ENCODE measurements around the gene TLR6. TPM values are rescaled to one million over a fixed set of nuclear protein-coding genes. Genes with fewer than 3 reads are reported as not detected.

TLR6 gene
- total RNA-seq, 2 experiments from 2014 or later: 1.6 to 2.0 TPM

DNA sequence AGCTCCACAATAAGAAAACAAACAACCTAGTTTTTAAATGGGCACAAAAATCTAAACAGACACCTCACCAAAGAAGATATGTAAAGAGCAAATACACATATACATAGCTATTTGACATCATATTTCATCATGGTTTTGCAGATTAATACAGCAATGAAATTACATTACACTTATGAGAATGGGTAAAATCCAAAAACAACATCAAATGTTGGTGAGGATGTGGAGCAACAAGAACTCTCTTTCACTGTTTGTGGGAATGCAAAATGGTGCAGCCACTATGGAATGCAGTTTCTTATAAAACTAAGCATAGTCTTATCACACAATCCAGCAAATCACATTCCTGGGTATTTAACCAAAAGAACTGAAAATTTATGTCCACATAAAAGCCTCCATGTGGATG lies 25.0 kb downstream of the TLR6 start:
- intact Hi-C loops (cut with micrococcal nuclease): no loop called here
- DNase-seq: no peak
- H3K4me1 Mint-ChIP-seq (ENCODE audit: low read depth): no peaks in the 10 kb centered on the region
- H3K27me3 Mint-ChIP-seq: no peaks in the 10 kb centered on the region
- ChIA-PET CTCF (interaction anchor here (0.9 to 1.9 kb wide), 5 partner anchors 11 to 33 kb away, joined by 3 to 8 read pairs (median 3); partner anchors contain the start of gene TLR1), POLR2A (no interaction called here)
- no peak overlapping the region for H3K4me3 Mint-ChIP-seq
- peaks cover 14% of the 10 kb centered on the region for H3K9me3 Mint-ChIP-seq
- ATAC-seq: no peak
- peaks cover 2% of the 10 kb centered on the region for H3K36me3 Mint-ChIP-seq (ENCODE audit: low read depth)
- TF ChIP-seq, protein P1, sequence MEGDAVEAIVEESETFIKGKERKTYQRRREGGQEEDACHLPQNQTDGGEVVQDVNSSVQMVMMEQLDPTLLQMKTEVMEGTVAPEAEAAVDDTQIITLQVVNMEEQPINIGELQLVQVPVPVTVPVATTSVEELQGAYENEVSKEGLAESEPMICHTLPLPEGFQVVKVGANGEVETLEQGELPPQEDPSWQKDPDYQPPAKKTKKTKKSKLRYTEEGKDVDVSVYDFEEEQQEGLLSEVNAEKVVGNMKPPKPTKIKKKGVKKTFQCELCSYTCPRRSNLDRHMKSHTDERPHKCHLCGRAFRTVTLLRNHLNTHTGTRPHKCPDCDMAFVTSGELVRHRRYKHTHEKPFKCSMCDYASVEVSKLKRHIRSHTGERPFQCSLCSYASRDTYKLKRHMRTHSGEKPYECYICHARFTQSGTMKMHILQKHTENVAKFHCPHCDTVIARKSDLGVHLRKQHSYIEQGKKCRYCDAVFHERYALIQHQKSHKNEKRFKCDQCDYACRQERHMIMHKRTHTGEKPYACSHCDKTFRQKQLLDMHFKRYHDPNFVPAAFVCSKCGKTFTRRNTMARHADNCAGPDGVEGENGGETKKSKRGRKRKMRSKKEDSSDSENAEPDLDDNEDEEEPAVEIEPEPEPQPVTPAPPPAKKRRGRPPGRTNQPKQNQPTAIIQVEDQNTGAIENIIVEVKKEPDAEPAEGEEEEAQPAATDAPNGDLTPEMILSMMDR (IDR thresholded peaks at IDR 0.05): no peak
- no peak overlapping the region for H3K27ac Mint-ChIP-seq

DNA sequence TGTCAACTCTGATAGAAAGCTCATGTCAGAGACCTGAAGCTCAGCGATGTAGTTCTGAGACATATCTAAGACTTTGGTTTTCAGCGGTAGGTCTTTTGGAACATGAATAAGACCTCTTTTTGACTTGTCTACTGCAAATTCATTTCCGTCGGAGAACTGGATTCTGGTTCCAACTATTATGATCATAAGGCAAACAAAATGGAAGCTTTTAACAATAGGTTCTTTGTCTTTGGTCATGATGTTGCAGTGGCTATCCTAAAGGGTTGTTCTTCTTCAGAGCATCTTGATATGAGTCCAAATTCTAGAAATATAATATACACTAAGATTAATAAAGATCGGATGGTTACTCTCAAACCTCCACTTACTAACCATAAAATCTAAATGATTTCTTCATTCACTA lies 27.4 kb downstream of the TLR6 start:
- POLR2A ChIA-PET: interaction anchor here (0.6 kb wide), 1 partner anchor 174 kb away, joined by 3 read pairs; no protein-coding TSS in a partner anchor
- H3K36me3 Mint-ChIP-seq (ENCODE audit: low read depth): no peaks in the 10 kb centered on the region
- TF ChIP-seq, protein P1 (IDR thresholded peaks at IDR 0.05): no peak
- no peak overlapping the region for H3K27ac Mint-ChIP-seq
- intact Hi-C loops (cut with micrococcal nuclease): no loop called here
- no peaks in the 10 kb centered on the region for H3K27me3 Mint-ChIP-seq
- no peak for DNase-seq
- ATAC-seq: no peak
- H3K9me3 Mint-ChIP-seq: peaks cover 3% of the 10 kb centered on the region
- no peaks in the 10 kb centered on the region for H3K4me1 Mint-ChIP-seq (ENCODE audit: low read depth)
- CTCF ChIA-PET: interaction anchor here (0.9 to 2.2 kb wide), 6 partner anchors 24 to 71 kb away, joined by 3 to 8 read pairs (median 4); partner anchors contain the start of gene TLR1
- no peak overlapping the region for H3K4me3 Mint-ChIP-seq

DNA sequence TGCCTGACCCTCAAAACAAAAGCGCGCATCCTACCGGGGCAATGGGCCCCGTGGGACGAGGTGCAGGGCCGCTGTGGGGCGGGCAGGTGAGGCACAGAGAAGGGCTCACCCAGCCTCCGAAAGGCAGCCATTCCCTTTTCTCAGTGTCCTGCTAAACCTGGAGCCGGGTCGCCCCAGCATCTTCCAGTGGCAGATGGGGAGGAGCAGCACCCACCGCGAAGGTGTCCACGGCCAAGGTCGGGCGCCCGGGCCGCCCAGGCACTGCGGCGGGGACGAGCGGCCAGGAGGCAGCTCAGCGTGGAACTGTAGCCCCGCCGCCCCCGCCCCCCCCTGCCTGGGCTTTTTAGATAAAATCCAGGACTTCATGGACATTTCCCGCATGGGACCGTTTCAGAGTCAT lies 32.9 kb downstream of the TLR6 start:
- Mint-ChIP-seq H3K27ac (no peak overlapping the region), H3K4me3 (no peak overlapping the region), H3K4me1 (ENCODE audit: low read depth) (peaks cover 13% of the 10 kb centered on the region), H3K9me3 (peaks cover 8% of the 10 kb centered on the region), H3K36me3 (ENCODE audit: low read depth) (peaks cover 3% of the 10 kb centered on the region), H3K27me3 (no peaks in the 10 kb centered on the region)
- no peak for DNase-seq
- ChIA-PET CTCF (interaction anchor here (2.9 kb wide), 1 partner anchor 37 kb away, joined by 10 read pairs; no protein-coding TSS in a partner anchor), POLR2A (no interaction called here)
- ATAC-seq: no peak
- TF ChIP-seq, protein P1 (IDR thresholded peaks at IDR 0.05): no peak
- intact Hi-C loops (cut with micrococcal nuclease): no loop called here

DNA sequence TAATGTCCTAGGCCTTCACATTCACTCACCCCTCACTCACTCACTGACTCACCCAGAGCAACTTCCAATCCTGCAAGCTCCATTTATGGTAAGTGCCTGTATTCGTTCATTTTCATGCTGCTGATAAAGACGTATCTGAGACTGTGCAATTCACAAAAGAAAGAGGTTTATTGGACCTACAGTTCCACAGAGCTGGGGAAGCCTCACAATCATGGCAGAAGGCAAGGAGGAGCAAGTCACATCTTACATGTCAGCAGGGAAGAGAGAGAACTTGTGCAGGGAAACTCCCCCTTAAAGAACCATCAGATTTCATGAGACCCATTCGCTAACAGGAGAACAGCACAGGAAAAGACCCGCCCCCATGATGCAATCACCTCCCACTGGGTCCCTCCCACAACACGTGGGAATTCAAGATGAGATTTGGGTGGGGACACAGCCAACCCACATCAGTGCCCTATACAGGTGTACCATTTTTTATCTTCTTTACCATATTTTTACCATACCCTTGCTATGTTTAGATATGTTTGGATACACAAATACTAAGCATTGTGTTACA lies 33.8 kb downstream of the TLR6 start:
- no peak overlapping the region for H3K4me3 Mint-ChIP-seq
- ChIA-PET CTCF (interaction anchor here (0.7 to 2.9 kb wide), 2 partner anchors 38 to 63 kb away, joined by 4 to 10 read pairs; no protein-coding TSS in a partner anchor), POLR2A (interaction anchor here (0.6 kb wide), 1 partner anchor 1896 kb away, joined by 3 read pairs; no protein-coding TSS in a partner anchor)
- peaks cover 3% of the 10 kb centered on the region for H3K36me3 Mint-ChIP-seq (ENCODE audit: low read depth)
- DNase-seq (no peak), ATAC-seq (no peak)
- peaks cover 8% of the 10 kb centered on the region for H3K9me3 Mint-ChIP-seq
- intact Hi-C loops (cut with micrococcal nuclease): no loop called here
- no peaks in the 10 kb centered on the region for H3K27me3 Mint-ChIP-seq
- TF ChIP-seq, protein P1 (IDR thresholded peaks at IDR 0.05): no peak
- no peak overlapping the region for H3K27ac Mint-ChIP-seq
- peaks cover 13% of the 10 kb centered on the region for H3K4me1 Mint-ChIP-seq (ENCODE audit: low read depth)

DNA sequence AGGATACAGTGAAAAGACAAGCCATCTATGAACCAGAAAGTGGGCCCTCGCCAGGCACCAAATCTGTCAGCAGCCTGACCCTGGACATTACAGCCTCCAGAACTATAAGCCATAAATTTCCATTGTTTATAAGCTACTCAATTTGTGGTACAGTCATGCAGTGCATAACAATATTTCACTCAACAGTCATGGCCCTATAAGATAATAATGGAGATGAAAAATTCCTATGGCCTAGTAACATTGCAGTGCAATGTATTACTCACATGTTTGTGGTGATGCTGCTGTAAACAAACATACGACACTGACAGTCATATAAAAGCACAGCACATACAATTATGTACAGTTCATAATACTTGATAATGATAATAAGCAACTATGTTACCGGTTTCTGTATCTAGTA lies 34.9 kb downstream of the TLR6 start:
- Mint-ChIP-seq H3K27ac (no peak overlapping the region), H3K9me3 (peaks cover 8% of the 10 kb centered on the region), H3K4me3 (no peak overlapping the region), H3K27me3 (no peaks in the 10 kb centered on the region), H3K4me1 (ENCODE audit: low read depth) (peaks cover 13% of the 10 kb centered on the region), H3K36me3 (ENCODE audit: low read depth) (peaks cover 3% of the 10 kb centered on the region)
- ATAC-seq: no peak
- intact Hi-C loops (cut with micrococcal nuclease): no loop called here
- TF ChIP-seq, protein P1 (IDR thresholded peaks at IDR 0.05): no peak
- ChIA-PET POLR2A (no interaction called here), CTCF (interaction anchor here (2.9 kb wide), 1 partner anchor 39 kb away, joined by 10 read pairs; no protein-coding TSS in a partner anchor)
- DNase-seq: no peak

Measured in activated CD8-positive, alpha-beta T cell treated with anti-CD3 and anti-CD28 coated beads for 36 hours (primary cell).